ENCODE data around the gene IFNGR1. TPM values are rescaled to one million over a fixed set of nuclear protein-coding genes. Genes with fewer than 3 reads are reported as not detected.
"Not testable (repeated sequence)": the region's sequence is repeated elsewhere in the genome, so short reads cannot be mapped to it uniquely, and the experiment has no call there.

IFNGR1 gene
- total RNA-seq, 1 donor from 2014 or later, result 23.0 TPM

DNA sequence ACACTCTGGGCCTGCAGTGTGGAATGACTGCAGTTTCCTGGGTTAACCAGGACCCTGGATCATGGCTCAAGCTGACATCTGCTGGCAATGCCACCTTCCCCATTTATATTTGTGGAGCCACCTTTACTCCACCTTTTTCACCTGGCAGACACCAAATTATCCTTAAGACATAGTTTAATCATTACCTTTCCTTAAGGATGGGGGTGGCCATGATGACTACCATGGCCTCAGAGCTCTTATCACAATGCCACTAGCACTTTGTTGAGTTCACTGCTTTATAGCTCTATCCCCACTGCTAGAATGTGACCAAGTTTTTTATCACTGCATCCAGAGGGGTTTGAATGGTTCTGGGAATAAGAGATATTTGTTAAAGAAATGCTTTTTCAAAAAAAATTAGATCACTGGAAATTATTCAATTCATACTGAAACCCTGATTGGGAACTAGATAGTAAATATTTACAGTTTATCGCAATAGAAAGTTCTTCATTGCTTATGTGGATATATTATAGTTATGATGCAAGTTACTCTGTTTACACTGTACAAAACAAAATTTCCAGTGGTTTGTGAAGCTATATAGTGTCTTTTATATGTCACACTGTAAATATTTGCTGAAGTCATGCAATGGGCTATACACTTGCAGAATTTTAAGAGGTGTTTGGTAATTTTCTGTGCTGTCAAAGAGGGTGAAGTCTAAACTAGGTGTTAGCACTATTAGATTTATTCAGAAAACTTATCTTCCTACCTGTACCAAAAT is 37.3 kb upstream of the IFNGR1 start:
- no peak for DNase-seq (ENCODE audit: low read depth, low spot score)
- Mint-ChIP-seq H3K4me1 (no peaks in the 10 kb centered on the region), H3K4me3 (no peak overlapping the region), H3K27me3 (ENCODE audit: low read depth) (peaks cover 7% of the 10 kb centered on the region), H3K27ac (ENCODE audit: unreplicated experiment) (no peak overlapping the region), H3K36me3 (ENCODE audit: low read depth) (peaks cover 6% of the 10 kb centered on the region), H3K9me3 (peaks cover 12% of the 10 kb centered on the region)
- TF ChIP-seq, protein P1, sequence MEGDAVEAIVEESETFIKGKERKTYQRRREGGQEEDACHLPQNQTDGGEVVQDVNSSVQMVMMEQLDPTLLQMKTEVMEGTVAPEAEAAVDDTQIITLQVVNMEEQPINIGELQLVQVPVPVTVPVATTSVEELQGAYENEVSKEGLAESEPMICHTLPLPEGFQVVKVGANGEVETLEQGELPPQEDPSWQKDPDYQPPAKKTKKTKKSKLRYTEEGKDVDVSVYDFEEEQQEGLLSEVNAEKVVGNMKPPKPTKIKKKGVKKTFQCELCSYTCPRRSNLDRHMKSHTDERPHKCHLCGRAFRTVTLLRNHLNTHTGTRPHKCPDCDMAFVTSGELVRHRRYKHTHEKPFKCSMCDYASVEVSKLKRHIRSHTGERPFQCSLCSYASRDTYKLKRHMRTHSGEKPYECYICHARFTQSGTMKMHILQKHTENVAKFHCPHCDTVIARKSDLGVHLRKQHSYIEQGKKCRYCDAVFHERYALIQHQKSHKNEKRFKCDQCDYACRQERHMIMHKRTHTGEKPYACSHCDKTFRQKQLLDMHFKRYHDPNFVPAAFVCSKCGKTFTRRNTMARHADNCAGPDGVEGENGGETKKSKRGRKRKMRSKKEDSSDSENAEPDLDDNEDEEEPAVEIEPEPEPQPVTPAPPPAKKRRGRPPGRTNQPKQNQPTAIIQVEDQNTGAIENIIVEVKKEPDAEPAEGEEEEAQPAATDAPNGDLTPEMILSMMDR (conservative IDR thresholded peaks at IDR 0.05), result no peak

DNA sequence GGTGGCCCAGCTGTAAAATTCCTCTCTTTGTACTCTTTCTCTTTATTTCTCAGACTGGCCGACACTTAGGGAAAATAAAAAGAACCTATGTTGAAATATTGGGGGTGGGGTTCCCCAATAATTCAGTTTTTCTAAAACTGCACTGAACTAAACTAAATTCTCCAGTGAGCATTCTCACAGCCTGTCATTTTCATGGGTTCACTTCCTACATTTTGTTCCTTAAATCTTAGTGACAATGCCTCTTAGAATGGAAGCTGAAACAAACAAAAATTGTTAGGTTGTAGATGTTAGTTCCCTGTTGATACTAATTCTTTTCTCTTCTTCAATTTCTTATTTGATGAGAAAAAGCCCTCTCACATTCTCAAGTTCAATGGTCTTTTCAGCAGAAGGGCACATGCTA is 35.8 kb upstream of the IFNGR1 start:
- H3K36me3 Mint-ChIP-seq (ENCODE audit: low read depth), result peaks cover 6% of the 10 kb centered on the region
- no peak overlapping the region for H3K4me3 Mint-ChIP-seq
- DNase-seq (ENCODE audit: low read depth, low spot score), result no peak
- H3K9me3 Mint-ChIP-seq, result peaks cover 12% of the 10 kb centered on the region
- no peaks in the 10 kb centered on the region for H3K4me1 Mint-ChIP-seq
- H3K27ac Mint-ChIP-seq (ENCODE audit: unreplicated experiment), result no peak overlapping the region
- peaks cover 7% of the 10 kb centered on the region for H3K27me3 Mint-ChIP-seq (ENCODE audit: low read depth)
- TF ChIP-seq, protein P1 (conservative IDR thresholded peaks at IDR 0.05), result no peak

DNA sequence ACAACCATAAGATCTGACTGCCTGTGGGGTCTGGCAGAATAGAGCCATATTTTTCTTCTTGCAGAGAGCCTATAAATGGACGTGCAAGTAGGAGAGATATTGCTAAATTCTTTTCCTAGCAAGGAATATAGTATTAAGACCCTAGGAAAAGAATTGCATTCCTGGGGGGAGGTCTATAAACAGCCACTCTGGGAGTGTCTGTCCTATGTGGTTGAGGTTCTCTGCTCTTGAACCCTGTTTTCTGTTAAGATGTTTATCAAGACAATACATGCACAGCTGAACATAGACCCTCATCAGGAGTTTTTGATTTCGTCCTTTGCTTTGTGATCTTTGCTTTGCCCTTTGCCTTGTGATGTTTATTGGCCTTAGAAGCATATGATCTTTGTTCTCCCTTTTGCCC is 35.2 kb upstream of the IFNGR1 start:
- DNase-seq (ENCODE audit: low read depth, low spot score); H3K27me3 Mint-ChIP-seq (ENCODE audit: low read depth); H3K4me1 Mint-ChIP-seq: not testable (repeated sequence)

GRCh38 chr6:137248702-137249101 is 29.5 kb upstream of the IFNGR1 start:
- H3K4me3 Mint-ChIP-seq, result no peak overlapping the region
- peaks cover 3% of the 10 kb centered on the region for H3K9me3 Mint-ChIP-seq
- TF ChIP-seq, protein P1 (conservative IDR thresholded peaks at IDR 0.05), result no peak
- peaks cover 11% of the 10 kb centered on the region for H3K27me3 Mint-ChIP-seq (ENCODE audit: low read depth)
- no peak for DNase-seq (ENCODE audit: low read depth, low spot score)
- no peaks in the 10 kb centered on the region for H3K36me3 Mint-ChIP-seq (ENCODE audit: low read depth)
- no peaks in the 10 kb centered on the region for H3K4me1 Mint-ChIP-seq
- H3K27ac Mint-ChIP-seq (ENCODE audit: unreplicated experiment), result no peak overlapping the region

More for the DNA sequence above, 35.2 kb upstream of the IFNGR1 start:
- H3K36me3 Mint-ChIP-seq (ENCODE audit: low read depth); H3K4me3 Mint-ChIP-seq; H3K27ac Mint-ChIP-seq (ENCODE audit: unreplicated experiment): not testable (repeated sequence)
- H3K9me3 Mint-ChIP-seq, result peaks cover 12% of the 10 kb centered on the region

GRCh38 chr6:137247724-137248123 is 28.5 kb upstream of the IFNGR1 start:
- Mint-ChIP-seq H3K27me3 (ENCODE audit: low read depth) (peaks cover 12% of the 10 kb centered on the region), H3K27ac (ENCODE audit: unreplicated experiment) (no peak overlapping the region), H3K9me3 (no peaks in the 10 kb centered on the region), H3K4me1 (no peaks in the 10 kb centered on the region), H3K36me3 (ENCODE audit: low read depth) (no peaks in the 10 kb centered on the region), H3K4me3 (no peak overlapping the region)
- no peak for DNase-seq (ENCODE audit: low read depth, low spot score)
- TF ChIP-seq, protein P1 (conservative IDR thresholded peaks at IDR 0.05), result no peak

GRCh38 chr6:137246791-137247202 is 27.6 kb upstream of the IFNGR1 start:
- Mint-ChIP-seq H3K27ac (ENCODE audit: unreplicated experiment) (no peak overlapping the region), H3K4me3 (no peak overlapping the region), H3K27me3 (ENCODE audit: low read depth) (peaks cover 8% of the 10 kb centered on the region), H3K4me1 (no peaks in the 10 kb centered on the region), H3K9me3 (no peaks in the 10 kb centered on the region), H3K36me3 (ENCODE audit: low read depth) (no peaks in the 10 kb centered on the region)
- no peak for DNase-seq (ENCODE audit: low read depth, low spot score)
- TF ChIP-seq, protein P1 (conservative IDR thresholded peaks at IDR 0.05), result no peak

Data from neural crest cell (in vitro differentiated cells).